ENCODE data around the gene CSH2.
"Not testable (repeated sequence)": the region's sequence is repeated elsewhere in the genome, so short reads cannot be mapped to it uniquely, and the experiment has no call there.

Gene CSH2

GRCh38 chr17:63896524-63897354 is 23.3 kb upstream of the CSH2 start, which contains the start of gene CSH1:
TSS of gene CSH1 (minus strand) at chr17:63896574. CDS start at chr17:63896511, 63 bp downstream.
- WGBS (ENCODE audit: insufficient coverage, insufficient read length): no CpG with 5 or more reads among the region's 14 CpGs
- DNase-seq (ENCODE audit: low read depth, low spot score); H3K27me3 ChIP-seq (ENCODE audit: control insufficient read depth, insufficient read depth, low read length): not testable (repeated sequence)

DNA sequence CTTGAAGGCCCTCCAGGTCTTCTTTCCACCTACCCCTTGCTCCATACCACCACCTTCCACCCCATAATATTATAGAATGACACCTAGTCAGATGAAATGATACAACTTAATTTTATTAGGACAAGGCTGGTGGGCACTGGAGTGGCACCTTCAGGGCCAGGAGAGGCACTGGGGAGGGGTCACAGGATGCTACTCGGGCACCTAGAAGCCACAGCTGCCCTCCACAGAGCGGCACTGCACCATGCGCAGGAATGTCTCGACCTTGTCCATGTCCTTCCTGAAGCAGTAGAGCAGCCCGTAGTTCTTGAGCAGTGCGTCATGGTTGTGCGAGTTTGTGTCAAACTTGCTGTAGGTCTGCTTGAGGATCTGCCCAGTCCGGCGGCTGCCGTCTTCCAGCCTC is 21.3 kb upstream of the CSH2 start:
- not testable (repeated sequence) for H3K9me3 ChIP-seq (ENCODE audit: control insufficient read depth, insufficient read depth, low read length); DNase-seq (ENCODE audit: low read depth, low spot score); H3K36me3 ChIP-seq (ENCODE audit: control insufficient read depth, insufficient read depth, low read length); H3K4me1 ChIP-seq (ENCODE audit: control insufficient read depth, insufficient read depth, low read length); H3K27me3 ChIP-seq (ENCODE audit: control insufficient read depth, insufficient read depth, low read length); H3K4me3 ChIP-seq (ENCODE audit: low read length); H3K27ac ChIP-seq (ENCODE audit: low read length)
- WGBS (ENCODE audit: insufficient coverage, insufficient read length): no CpG with 5 or more reads among the region's 10 CpGs

More at GRCh38 chr17:63896524-63897354, 23.3 kb upstream of the CSH2 start, which contains the start of gene CSH1:
- not testable (repeated sequence) for H3K27ac ChIP-seq (ENCODE audit: low read length); H3K4me3 ChIP-seq (ENCODE audit: low read length); H3K9me3 ChIP-seq (ENCODE audit: control insufficient read depth, insufficient read depth, low read length); H3K4me1 ChIP-seq (ENCODE audit: control insufficient read depth, insufficient read depth, low read length); H3K36me3 ChIP-seq (ENCODE audit: control insufficient read depth, insufficient read depth, low read length)

DNA sequence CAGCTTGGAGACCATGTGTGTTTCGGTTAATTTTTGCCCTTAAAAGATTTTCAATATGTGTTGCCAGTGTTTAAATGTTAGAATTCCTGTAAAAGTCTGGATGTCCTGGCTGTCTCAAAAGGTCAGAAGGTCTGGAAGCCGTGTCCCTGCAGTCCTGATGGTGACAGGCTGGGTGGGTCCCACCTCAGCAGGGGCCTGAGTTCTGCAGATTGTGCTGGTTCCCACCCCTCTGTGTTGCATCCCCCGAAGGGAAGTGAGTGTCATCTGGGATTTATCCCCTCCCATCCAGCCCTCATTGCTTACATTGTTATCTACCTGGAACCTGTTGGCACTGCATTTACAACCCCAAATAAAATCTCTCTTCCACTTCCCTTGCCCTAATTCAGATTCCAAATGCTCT is 20.5 kb upstream of the CSH2 start:
- no CpG with 5 or more reads among the region's 3 CpGs for WGBS (ENCODE audit: insufficient coverage, insufficient read length)
- not testable (repeated sequence) for H3K36me3 ChIP-seq (ENCODE audit: control insufficient read depth, insufficient read depth, low read length); DNase-seq (ENCODE audit: low read depth, low spot score); H3K27ac ChIP-seq (ENCODE audit: low read length); H3K4me3 ChIP-seq (ENCODE audit: low read length); H3K27me3 ChIP-seq (ENCODE audit: control insufficient read depth, insufficient read depth, low read length); H3K4me1 ChIP-seq (ENCODE audit: control insufficient read depth, insufficient read depth, low read length); H3K9me3 ChIP-seq (ENCODE audit: control insufficient read depth, insufficient read depth, low read length)

DNA sequence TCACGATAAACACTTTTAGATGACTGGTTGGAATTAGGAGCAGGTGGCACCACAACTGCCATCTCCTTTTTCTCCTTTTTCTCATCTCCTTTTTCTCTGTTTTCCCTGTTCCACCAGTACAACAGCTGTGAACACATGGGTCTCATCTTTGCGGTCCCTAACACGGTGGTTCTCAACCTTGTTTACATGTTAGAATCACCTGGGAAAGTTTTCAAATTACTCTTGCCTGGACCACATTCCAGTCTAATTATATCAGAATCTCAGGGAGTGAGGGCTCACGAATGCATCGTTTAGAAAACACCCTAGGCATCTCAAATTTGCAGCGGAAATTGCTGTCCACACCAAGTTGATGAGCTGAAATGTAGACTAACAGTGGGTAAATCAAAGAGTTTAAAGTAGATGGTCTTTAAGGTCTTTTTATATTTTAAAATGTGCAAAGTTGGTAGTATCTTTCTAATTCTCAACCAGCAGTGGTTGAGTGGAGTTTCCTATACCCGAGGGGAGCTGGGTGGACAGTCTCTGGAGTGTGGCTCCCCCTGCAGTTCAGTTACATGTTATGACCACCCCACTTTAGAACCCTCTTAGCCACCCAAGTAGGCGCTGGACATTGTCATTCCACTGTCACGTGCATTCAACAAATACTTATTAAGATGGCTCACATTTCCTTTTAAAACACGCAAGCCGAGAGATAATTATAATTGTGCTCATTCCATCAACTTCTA is 19.0 kb upstream of the CSH2 start:
- not testable (repeated sequence) for H3K27me3 ChIP-seq (ENCODE audit: control insufficient read depth, insufficient read depth, low read length); H3K9me3 ChIP-seq (ENCODE audit: control insufficient read depth, insufficient read depth, low read length); H3K27ac ChIP-seq (ENCODE audit: low read length); DNase-seq (ENCODE audit: low read depth, low spot score); H3K4me3 ChIP-seq (ENCODE audit: low read length); H3K36me3 ChIP-seq (ENCODE audit: control insufficient read depth, insufficient read depth, low read length); H3K4me1 ChIP-seq (ENCODE audit: control insufficient read depth, insufficient read depth, low read length)
- WGBS (ENCODE audit: insufficient coverage, insufficient read length): no CpG with 5 or more reads among the region's 11 CpGs

GRCh38 chr17:63889026-63889848 is 15.8 kb upstream of the CSH2 start:
- not testable (repeated sequence) for H3K27me3 ChIP-seq (ENCODE audit: control insufficient read depth, insufficient read depth, low read length); DNase-seq (ENCODE audit: low read depth, low spot score); H3K4me1 ChIP-seq (ENCODE audit: control insufficient read depth, insufficient read depth, low read length); H3K4me3 ChIP-seq (ENCODE audit: low read length); H3K9me3 ChIP-seq (ENCODE audit: control insufficient read depth, insufficient read depth, low read length); H3K27ac ChIP-seq (ENCODE audit: low read length); H3K36me3 ChIP-seq (ENCODE audit: control insufficient read depth, insufficient read depth, low read length)
- no CpG with 5 or more reads among the region's 13 CpGs for WGBS (ENCODE audit: insufficient coverage, insufficient read length)

- H3K27ac ChIP-seq (ENCODE audit: low read length); H3K36me3 ChIP-seq (ENCODE audit: control insufficient read depth, insufficient read depth, low read length); H3K9me3 ChIP-seq (ENCODE audit: control insufficient read depth, insufficient read depth, low read length); H3K27me3 ChIP-seq (ENCODE audit: control insufficient read depth, insufficient read depth, low read length); DNase-seq (ENCODE audit: low read depth, low spot score); H3K4me3 ChIP-seq (ENCODE audit: low read length); H3K4me1 ChIP-seq (ENCODE audit: control insufficient read depth, insufficient read depth, low read length): not testable (repeated sequence)
- no CpG with 5 or more reads among the region's 11 CpGs for WGBS (ENCODE audit: insufficient coverage, insufficient read length)
These were observed 11.6 kb upstream of the CSH2 start for GRCh38 chr17:63885119-63885518.

- not testable (repeated sequence) for H3K4me3 ChIP-seq (ENCODE audit: low read length); DNase-seq (ENCODE audit: low read depth, low spot score); H3K4me1 ChIP-seq (ENCODE audit: control insufficient read depth, insufficient read depth, low read length); H3K9me3 ChIP-seq (ENCODE audit: control insufficient read depth, insufficient read depth, low read length); H3K36me3 ChIP-seq (ENCODE audit: control insufficient read depth, insufficient read depth, low read length); H3K27me3 ChIP-seq (ENCODE audit: control insufficient read depth, insufficient read depth, low read length); H3K27ac ChIP-seq (ENCODE audit: low read length)
- no CpG with 5 or more reads among the region's 9 CpGs for WGBS (ENCODE audit: insufficient coverage, insufficient read length)
These were observed 9.2 kb upstream of the CSH2 start for GRCh38 chr17:63882626-63883126.

- Histone ChIP-seq H3K27ac (ENCODE audit: low read length) (no peak within 1 kb of the TSS), H3K27me3 (ENCODE audit: control insufficient read depth, insufficient read depth, low read length) (no peaks in the 10 kb centered on the region), H3K9me3 (ENCODE audit: control insufficient read depth, insufficient read depth, low read length) (no peaks in the 10 kb centered on the region), H3K36me3 (ENCODE audit: control insufficient read depth, insufficient read depth, low read length) (no peaks in the 10 kb centered on the region), H3K4me3 (ENCODE audit: low read length) (no peak within 1 kb of the TSS), H3K4me1 (ENCODE audit: control insufficient read depth, insufficient read depth, low read length) (peaks cover 7% of the 10 kb centered on the region)
- DNase-seq (ENCODE audit: low read depth, low spot score): no peak
- no CpG with 5 or more reads among the region's 15 CpGs for WGBS (ENCODE audit: insufficient coverage, insufficient read length)
These were observed 8.6 kb upstream of the CSH2 start, which contains the start of gene GH2 for GRCh38 chr17:63881935-63882601. TSS of gene GH2 (minus strand) at chr17:63881944. CDS start at chr17:63881801, 143 bp downstream.

GRCh38 chr17:63881337-63881736 is 7.9 kb upstream of the CSH2 start:
- not testable (repeated sequence) for H3K4me1 ChIP-seq (ENCODE audit: control insufficient read depth, insufficient read depth, low read length); H3K4me3 ChIP-seq (ENCODE audit: low read length); H3K27ac ChIP-seq (ENCODE audit: low read length); H3K9me3 ChIP-seq (ENCODE audit: control insufficient read depth, insufficient read depth, low read length); H3K27me3 ChIP-seq (ENCODE audit: control insufficient read depth, insufficient read depth, low read length); H3K36me3 ChIP-seq (ENCODE audit: control insufficient read depth, insufficient read depth, low read length); DNase-seq (ENCODE audit: low read depth, low spot score)
- no CpG with 5 or more reads among the region's 11 CpGs for WGBS (ENCODE audit: insufficient coverage, insufficient read length)

DNA sequence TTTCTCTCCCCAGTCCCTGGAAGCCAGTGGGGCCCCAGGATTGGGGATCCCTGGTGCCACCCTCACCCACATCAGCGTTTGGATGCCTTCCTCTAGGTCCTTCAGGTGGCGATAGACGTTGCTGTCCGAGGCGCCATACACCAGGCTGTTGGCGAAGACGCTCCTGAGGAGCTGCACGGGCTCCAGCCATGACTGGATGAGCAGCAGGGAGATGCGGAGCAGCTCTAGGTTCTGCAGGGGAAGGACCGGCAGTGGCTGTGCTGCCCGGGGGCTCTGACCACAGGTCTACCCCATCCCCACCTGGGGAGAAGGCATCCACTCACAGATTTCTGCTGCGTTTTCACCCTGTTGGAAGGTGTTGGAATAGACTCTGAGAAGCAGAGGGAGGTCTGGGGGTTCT is 7.2 kb upstream of the CSH2 start:
- no peaks in the 10 kb centered on the region for H3K27me3 ChIP-seq (ENCODE audit: control insufficient read depth, insufficient read depth, low read length)
- whole genome bisulfite sequencing (ENCODE audit: insufficient coverage, insufficient read length): no CpG with 5 or more reads among the region's 12 CpGs
- H3K36me3 ChIP-seq (ENCODE audit: control insufficient read depth, insufficient read depth, low read length): no peaks in the 10 kb centered on the region
- DNase-seq (ENCODE audit: low read depth, low spot score): no peak
- H3K9me3 ChIP-seq (ENCODE audit: control insufficient read depth, insufficient read depth, low read length): no peaks in the 10 kb centered on the region
- peaks cover 7% of the 10 kb centered on the region for H3K4me1 ChIP-seq (ENCODE audit: control insufficient read depth, insufficient read depth, low read length)
- H3K27ac ChIP-seq (ENCODE audit: low read length): no peak overlapping the region
- no peak overlapping the region for H3K4me3 ChIP-seq (ENCODE audit: low read length)

All from iPS DF 6.9 (cell line).